ENCODE data around the gene GLYATL3.

DNA sequence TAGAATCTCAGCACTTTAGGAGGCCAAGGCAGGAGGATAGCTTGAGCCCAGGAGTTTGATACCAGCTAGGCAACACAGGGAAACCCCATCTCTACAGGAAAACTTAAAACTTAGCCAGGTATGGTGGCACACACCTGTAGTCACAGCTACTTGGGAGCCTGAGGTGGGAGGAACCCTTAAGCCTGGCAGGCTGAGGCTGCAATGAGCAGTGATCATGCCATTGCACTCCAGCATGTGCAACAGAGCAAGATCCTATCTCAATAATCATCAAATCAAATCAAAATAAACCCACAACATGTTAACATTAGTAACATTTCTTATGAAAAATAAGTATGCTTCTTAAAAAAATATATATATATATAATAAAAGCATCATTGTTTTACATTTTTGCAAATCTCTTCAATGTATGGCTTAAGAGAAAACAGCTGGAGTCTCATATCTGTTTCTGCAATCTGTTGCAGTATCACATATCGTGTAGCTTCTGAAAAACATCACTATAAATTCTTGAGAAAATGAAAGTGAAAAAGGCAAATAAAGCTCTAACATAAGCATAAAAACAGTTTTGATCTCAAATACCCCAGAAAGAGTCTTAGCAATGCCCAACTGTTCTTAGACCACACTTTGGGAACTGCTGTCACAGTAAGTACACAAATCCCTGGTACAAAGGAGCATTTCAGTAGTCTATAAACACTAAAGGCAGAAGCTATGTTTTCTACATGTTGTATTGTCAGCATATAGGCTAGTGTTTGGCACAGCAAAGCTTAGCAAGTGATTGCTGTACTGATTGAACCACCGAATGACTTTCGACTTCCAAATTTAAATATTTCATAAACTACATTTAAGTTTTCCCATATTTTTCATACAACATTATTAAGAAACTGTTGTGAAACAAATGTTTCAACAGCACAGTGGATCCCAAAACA is 44.7 kb upstream of the GLYATL3 start:
- TF ChIP-seq CTCF (IDR thresholded peaks at IDR 0.05) (no peak), POLR2A (IDR thresholded peaks at IDR 0.05) (no peak)
